ENCODE results near the gene ITPRIP.

ITPRIP gene, protein sequence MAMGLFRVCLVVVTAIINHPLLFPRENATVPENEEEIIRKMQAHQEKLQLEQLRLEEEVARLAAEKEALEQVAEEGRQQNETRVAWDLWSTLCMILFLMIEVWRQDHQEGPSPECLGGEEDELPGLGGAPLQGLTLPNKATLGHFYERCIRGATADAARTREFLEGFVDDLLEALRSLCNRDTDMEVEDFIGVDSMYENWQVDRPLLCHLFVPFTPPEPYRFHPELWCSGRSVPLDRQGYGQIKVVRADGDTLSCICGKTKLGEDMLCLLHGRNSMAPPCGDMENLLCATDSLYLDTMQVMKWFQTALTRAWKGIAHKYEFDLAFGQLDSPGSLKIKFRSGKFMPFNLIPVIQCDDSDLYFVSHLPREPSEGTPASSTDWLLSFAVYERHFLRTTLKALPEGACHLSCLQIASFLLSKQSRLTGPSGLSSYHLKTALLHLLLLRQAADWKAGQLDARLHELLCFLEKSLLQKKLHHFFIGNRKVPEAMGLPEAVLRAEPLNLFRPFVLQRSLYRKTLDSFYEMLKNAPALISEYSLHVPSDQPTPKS

GRCh38 chr10:104337985-104338735 is at the start of gene ITPRIP:
Gene ITPRIP, minus strand, starts transcription at chr10:104338465. Its CDS starts 22,414 bp downstream, at chr10:104316051.
- peak; percentile 67 for DNase-seq

DNA sequence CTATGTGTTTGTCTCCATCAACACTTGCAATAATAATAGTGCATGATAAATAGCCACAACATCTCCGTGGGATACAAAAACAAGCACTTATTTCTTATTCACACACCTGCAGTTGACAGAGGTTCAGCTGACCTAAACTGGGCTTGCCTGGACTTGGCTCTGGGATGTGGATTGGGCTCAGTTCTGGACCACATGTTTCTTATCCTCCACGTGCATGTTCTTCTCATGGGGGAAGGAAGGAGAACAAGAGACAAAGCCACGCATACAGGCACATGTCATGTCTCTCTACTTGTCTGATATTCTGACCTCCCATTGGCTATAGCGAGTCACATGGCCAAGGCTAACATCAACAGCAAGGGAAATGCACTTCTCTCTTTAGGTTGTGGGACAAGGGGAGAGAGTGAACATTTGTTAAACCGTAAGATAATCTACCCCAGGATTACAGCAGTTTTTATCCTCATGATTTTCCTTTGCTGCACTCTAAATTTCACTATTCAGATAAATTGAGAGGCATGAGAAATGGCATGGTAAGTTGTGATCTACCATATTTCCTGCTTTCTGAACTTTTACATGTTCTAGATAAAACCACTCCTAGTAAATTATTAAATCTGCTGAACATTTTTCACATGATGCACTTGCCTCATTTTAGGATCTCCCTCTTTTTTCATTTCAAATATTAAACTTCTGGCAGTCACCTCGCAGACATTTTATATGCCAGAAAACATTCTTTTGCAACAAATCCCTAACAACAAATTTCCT is 49.0 kb upstream of the ITPRIP start:
- DNase-seq = no peak

DNA sequence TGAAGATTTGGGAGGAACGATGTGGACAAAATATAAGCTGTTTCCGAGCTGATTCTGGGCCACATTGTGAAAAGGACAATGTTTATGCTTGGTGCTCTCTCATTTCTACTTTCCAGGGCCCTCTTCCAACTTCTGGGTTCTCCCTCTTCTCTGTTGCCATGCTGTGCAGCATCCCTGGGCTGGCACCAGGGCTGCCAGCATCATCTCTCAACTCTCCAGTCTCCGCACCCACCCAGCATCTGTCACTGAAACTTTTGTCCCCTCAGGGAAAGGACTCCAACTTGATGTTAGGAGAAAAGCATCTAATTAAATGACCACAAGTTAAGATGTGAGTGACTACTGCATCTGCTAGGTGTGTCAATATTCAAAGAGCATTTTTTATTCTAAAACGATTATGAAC is 42.1 kb upstream of the ITPRIP start:
- no peak for DNase-seq

DNA sequence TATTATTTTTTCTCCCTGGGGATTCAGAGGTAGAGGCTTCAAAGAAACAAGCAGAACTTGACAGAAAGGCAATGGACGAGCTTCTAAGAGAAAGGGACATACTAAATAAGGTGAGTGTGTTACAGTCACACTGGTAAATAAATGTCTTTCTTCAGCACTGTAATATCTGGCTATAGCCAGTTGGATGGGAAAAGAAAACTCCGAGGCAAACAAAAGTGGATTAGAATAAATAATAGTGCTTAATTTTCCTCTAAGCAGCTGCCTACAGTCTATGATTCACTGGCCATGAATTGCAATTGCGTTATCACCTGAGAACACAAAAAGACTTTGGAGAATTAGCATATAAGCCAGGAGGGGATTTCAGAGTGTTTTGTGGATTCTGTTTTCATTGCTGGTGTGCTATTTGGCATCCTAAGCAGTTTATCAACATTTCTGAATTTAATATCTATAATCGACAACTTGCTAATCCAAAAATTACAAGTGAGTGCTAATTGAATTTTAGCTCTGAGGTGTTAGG is 38.6 kb upstream of the ITPRIP start:
- no peak for DNase-seq

- no peak for DNase-seq
Observed at GRCh38 chr10:104374591-104374990, 36.3 kb upstream of the ITPRIP start.

DNA sequence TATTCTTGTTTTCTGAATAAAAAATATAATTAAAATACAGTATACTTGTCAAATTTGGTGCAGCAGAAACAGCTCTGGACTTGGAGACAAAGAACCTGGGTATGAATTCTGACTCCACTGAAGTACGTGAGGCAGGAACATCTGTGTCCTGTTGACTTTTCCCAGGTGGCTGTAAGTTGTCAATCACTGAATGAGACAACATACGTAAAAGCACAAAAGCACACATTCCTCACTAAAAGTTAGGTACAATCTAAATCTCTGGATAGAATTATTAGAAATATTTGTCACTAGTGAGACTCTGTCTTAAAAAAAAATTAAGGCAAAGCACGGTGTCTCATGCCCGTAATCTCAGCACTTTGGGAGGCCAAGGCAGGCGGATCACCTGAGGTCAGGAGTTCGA is 33.5 kb upstream of the ITPRIP start:
- DNase-seq = no peak

DNA sequence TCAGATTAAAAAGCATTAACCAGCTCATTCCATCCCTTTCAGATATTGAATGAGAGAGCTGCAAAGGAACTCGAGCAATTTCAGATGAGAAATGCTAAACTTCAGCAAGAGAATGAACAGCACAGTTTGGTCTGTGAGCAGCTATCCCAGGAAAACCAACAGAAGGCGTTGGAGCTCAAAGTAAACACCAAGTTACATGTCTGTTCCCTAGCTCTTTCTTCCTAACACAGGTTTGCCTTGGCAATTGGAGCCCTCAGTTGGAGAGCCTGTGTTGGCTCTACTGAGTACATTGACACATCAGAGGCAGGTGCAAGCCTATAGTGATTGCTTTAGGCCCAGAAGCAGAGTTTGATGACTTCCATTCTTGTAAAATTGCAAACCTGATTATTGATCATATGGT is 30.1 kb upstream of the ITPRIP start:
- DNase-seq = no peak

- DNase-seq = no peak
Observed at GRCh38 chr10:104367904-104368303, 29.6 kb upstream of the ITPRIP start.

- no peak for DNase-seq
Observed at GRCh38 chr10:104359811-104360210, 21.5 kb upstream of the ITPRIP start.

GRCh38 chr10:104353325-104354048 is 15.2 kb upstream of the ITPRIP start, which contains the start of gene CFAP58:
Gene CFAP58, plus strand, starts transcription at chr10:104353833. Its CDS starts 65 bp downstream, at chr10:104353898.
- no peak for DNase-seq

- no peak for DNase-seq
Observed at GRCh38 chr10:104351919-104352318, 13.7 kb upstream of the ITPRIP start.

DNA sequence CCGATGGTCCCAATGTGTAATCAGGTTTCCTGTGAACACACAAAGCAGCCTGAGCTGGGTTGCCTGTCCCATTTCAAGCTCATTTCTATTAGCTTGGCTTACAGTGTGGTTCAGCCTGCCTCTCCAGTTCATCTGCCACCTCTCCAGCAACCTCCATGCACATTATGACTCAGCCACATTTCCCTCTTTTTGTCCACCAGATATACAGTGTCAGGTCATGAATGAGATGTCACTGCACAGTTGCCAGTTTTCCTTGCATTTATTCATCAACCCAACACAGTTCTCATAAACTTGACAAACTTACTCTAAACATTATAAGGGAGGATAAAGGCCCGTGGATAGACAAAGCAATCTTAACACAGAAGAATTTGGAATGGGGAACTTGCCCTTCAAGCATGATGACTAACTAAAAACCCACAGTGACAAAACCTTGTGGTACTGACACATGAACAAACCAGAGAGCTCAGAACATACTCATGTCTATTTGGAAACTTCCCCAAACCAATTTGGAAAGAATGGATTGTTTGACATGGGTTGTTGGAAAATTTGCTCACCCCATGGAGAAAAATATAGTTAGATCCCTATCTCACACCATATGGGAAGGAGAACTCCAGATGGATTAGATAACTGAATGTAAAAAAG is 12.9 kb upstream of the ITPRIP start:
- no peak for DNase-seq

DNA sequence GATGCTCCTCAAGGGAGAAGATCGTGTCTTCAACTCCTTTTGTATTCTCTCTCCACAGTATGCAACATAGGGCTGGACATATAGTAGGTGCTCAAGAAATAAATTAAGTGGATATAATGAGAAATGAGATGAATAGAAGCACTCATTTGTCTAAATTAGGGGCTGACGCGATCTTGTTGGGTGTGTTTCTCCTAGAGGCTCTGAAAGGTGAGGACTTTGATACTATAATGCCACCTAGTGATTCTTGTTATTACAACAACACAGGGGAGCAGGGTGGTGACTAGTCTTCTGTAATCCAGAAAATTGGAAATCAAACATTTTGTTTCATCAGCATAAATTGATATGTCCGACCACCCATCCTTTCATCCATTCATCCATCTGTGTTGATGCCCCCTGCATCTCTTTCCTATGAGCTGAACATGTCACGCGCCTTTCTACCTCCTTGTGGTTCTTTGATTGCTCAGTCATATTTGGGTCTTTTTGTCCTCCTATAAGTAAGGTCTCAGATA is 11.9 kb upstream of the ITPRIP start:
- peak; percentile 44 for DNase-seq

- DNase-seq = no peak
Observed at GRCh38 chr10:104349623-104350126, 11.4 kb upstream of the ITPRIP start.

DNA sequence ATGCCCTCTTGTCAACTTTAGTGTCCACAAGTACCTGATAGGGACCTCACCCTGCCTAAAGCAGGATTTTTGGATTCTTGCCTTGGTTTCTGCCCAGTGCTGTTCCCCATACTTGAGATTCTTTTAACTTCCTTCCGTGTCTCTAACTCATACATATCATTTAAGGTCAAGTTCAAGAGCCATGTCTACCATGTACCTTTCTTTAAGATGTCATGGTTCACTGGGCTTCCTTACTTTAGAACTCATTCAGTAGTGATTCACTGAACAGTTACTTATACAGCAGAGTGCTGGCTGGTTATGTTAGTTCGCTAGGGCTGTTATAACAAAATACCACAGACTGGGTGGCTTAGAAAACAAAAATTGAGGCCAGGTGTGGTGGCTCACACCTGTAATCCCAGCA is 10.3 kb upstream of the ITPRIP start:
- no peak for DNase-seq

DNA sequence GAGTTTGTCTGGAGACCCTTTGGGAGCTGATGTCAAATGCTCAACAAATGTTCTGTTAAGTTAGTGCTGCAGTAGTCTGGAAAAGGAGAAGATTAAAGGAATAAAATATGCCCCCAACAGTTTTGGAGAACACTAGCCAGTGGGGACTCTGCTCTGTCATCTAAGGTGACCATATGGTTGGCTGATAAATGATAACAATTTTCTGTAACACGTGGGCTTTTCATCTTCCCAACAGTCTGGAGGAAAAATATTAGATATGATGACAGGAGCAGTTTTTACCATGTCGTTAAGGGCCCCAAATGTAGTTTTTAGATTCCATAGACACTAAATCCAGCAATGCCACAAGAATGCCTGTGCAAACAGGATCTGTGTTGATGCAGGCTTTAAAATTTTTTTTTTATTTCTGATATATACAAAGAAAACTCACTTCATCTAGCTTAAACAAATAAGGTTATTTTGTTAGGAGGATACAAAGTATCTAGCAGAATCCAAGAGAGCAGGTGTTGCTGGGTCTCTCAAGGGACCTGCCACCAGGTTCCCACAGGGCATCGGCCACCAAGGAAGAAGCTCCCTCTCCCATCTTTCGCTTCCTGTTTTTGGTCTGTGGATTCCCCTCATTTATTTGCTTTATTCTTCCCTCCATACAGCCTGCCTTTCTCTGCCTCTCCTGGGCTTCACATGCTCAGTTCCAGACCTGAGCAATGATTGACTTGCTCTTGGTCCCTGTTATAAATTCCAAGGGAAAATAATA is 9.2 kb upstream of the ITPRIP start:
- DNase-seq = no peak

DNA sequence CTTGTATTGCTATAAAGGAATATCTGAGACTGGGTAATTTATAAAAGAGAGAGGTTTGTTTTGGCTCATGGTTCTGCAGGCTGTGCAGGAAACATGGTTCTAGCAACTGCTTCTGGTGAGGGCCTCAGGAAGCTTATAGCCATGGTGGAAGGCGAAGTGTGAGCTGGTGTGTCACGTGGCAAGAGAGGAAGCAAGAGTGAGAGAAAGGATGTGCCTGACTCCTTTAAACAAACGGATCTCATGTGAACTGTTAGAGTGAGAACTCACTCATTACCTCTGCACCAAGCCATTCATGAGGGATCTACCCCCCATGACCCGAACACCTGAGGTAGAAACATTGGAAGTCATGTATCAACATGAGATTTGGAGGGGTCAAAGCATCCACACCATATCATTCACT is 7.7 kb upstream of the ITPRIP start:
- DNase-seq = no peak

DNA sequence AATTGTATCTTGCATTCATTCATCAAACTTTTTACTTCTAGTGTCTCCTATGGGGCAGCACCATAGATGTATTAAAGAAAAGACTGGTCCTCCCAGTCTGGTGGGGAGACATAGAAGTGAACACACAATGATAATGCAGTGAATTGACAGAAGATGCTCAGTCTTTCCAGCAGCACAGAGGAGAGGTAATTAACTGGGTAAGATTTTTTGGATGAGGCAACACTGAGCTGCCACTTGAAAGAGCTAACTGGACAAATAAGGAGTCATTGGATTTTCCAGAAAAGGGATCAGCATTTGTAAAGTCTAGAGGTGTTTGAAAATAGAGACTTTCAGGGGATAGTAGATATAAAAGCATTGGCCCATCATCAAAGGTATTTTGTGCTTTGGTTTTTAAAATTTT is 7.2 kb upstream of the ITPRIP start:
- DNase-seq = no peak

DNA sequence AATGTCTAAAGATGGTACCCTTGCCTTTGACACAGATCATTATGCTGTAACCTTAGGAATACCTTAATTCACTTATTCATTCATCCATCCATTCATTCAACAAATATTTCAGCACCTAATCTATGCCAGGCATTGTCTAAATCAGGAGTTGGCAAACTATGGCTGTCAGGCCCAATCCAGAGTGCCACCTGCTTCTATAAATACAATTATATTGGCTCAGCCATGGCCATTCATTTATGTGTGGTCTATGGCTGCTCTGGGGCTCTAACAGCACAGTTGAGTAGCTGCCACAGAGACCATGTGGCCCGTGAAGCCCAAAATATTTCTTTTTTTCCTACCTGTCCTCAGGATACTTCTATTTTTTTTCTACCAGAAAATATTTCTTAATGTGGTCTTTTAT is 6.0 kb upstream of the ITPRIP start:
- DNase-seq = no peak

GRCh38 chr10:104342941-104343411 is 4.7 kb upstream of the ITPRIP start:
- no peak for DNase-seq
